Astrocyte (in vitro differentiated cells and primary cell): ENCODE measurements around the gene KSR2. TPM values are rescaled to one million over a fixed set of nuclear protein-coding genes. Genes with fewer than 3 reads are reported as not detected.

Source experiments
- DNase-seq: peaks from one replicate; pipeline ENCODE4 v3.0.0-alpha.2; 2010; ENCODE audit warnings: low read depth
- FAIRE-seq: peaks from 2 replicates; lab custom pipeline; 2011; peaks lifted over from hg19 to GRCh38; lab: Jason Lieb, UNC
- H2AFZ ChIP-seq: 2 replicates; pipeline ENCODE4 v1.6.0; 2012; ENCODE audit warnings: low read depth, low read length, inconsistent platforms
- H3K27ac ChIP-seq: 2 replicates; pipeline ENCODE4 v1.5.1; 2011; ENCODE audit warnings: low read depth, low read length, inconsistent platforms
- H3K27me3 ChIP-seq: 2 replicates; pipeline ENCODE4 v1.6.0; 2011; ENCODE audit warnings: low read length, inconsistent platforms; ENCODE audit not compliant: insufficient read depth
- H3K36me3 ChIP-seq: 2 replicates; pipeline ENCODE4 v1.5.1; 2011; ENCODE audit warnings: low read length, inconsistent platforms; ENCODE audit not compliant: insufficient read depth
- H3K4me1 ChIP-seq: 2 replicates; pipeline ENCODE4 v1.5.1; 2011; ENCODE audit warnings: low read length, inconsistent platforms; ENCODE audit not compliant: insufficient read depth
- H3K4me2 ChIP-seq: 2 replicates; pipeline ENCODE4 v1.6.0; 2012; ENCODE audit warnings: low read length, inconsistent platforms
- H3K4me3 ChIP-seq: 2 replicates; pipeline ENCODE4 v1.5.1; 2011; ENCODE audit warnings: low read depth, mild to moderate bottlenecking, low read length, inconsistent platforms; ENCODE audit not compliant: insufficient read depth
- H3K79me2 ChIP-seq: 2 replicates; pipeline ENCODE4 v1.6.0; 2012; ENCODE audit warnings: mild to moderate bottlenecking, low read length, inconsistent platforms; ENCODE audit not compliant: insufficient read depth
- H3K9ac ChIP-seq: 2 replicates; pipeline ENCODE4 v1.6.0; 2012; ENCODE audit warnings: mild to moderate bottlenecking, low read length, inconsistent platforms
- H3K9me3 ChIP-seq: 2 replicates; pipeline ENCODE4 v1.5.1; 2012; ENCODE audit warnings: low read depth, mild to moderate bottlenecking, low read length, inconsistent platforms; ENCODE audit not compliant: insufficient read depth
- H4K20me1 ChIP-seq: 2 replicates; pipeline ENCODE4 v1.6.0; 2012; ENCODE audit warnings: low read length, inconsistent platforms; ENCODE audit not compliant: insufficient read depth
- H3K27ac Mint-ChIP-seq: one replicate; pipeline ENCODE4 v1.8.0; 2021; ENCODE audit warnings: mild to moderate bottlenecking, mixed read lengths; ENCODE audit not compliant: unreplicated experiment
- H3K27me3 Mint-ChIP-seq: one replicate; pipeline ENCODE4 v1.8.0; 2021; ENCODE audit warnings: low read depth, mixed read lengths; ENCODE audit not compliant: unreplicated experiment
- H3K36me3 Mint-ChIP-seq: one replicate; pipeline ENCODE4 v1.8.0; 2021; ENCODE audit warnings: low read depth, mixed read lengths; ENCODE audit not compliant: unreplicated experiment
- H3K4me1 Mint-ChIP-seq: one replicate; pipeline ENCODE4 v1.8.0; 2021; ENCODE audit warnings: low read depth, mixed read lengths; ENCODE audit not compliant: unreplicated experiment
- H3K4me3 Mint-ChIP-seq: one replicate; pipeline ENCODE4 v1.8.0; 2021; ENCODE audit warnings: mild to moderate bottlenecking, moderate library complexity, mixed read lengths; ENCODE audit not compliant: unreplicated experiment
- H3K9me3 Mint-ChIP-seq: one replicate; pipeline ENCODE4 v1.8.0; 2021; ENCODE audit warnings: mild to moderate bottlenecking, mixed read lengths; ENCODE audit not compliant: unreplicated experiment
- CTCF ChIP-seq: IDR thresholded peaks from 2 replicates; pipeline ENCODE4 v1.5.1; 2011; ENCODE audit warnings: low read depth, mild to moderate bottlenecking, inconsistent platforms, low read length, moderate library complexity; ENCODE audit not compliant: insufficient read depth
- EZH2 ChIP-seq: IDR thresholded peaks from 2 replicates; pipeline ENCODE4 v1.6.1; 2012; ENCODE audit warnings: mild to moderate bottlenecking, low read length, inconsistent platforms; ENCODE audit not compliant: insufficient read depth
- total RNA-seq: library from RNA; stranded (reverse); gene quantifications from 2 replicates; pipeline ENCODE4 v1.2.1, GENCODE V29; 2021

Gene KSR2
- total RNA-seq, 1 donor from 2014 or later, result 0.98 TPM

DNA sequence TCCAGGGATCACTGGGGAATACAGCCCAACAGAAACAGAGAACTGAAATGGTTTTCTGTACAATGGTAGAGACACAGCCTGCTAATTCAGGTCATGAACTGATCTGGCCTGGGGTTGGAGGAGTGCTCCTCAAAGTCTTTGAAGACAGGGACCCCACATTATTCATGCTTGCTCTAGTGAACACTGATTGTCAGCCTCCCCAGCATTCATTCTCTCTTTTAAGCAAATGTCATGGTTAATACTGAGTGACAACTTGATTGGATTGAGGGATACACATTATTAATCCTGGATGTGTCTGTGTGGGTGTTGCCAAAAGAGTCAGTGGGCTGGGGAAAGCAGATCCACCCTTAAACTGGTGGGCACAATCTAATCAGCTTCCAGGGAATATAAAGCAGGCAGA, 319.0 kb downstream of the KSR2 start:
- H3K27ac Mint-ChIP-seq, result no peak overlapping the region
- no peaks in the 10 kb centered on the region for H3K79me2 ChIP-seq
- H3K4me3 Mint-ChIP-seq, result no peak overlapping the region
- H4K20me1 ChIP-seq, result no peaks in the 10 kb centered on the region
- H3K27me3 ChIP-seq, result no peaks in the 10 kb centered on the region
- H3K36me3 ChIP-seq, result no peaks in the 10 kb centered on the region
- H3K36me3 Mint-ChIP-seq, result no peaks in the 10 kb centered on the region
- DNase-seq, result no peak
- no peak overlapping the region for H3K9ac ChIP-seq
- H3K4me1 Mint-ChIP-seq, result no peaks in the 10 kb centered on the region
- TF ChIP-seq CTCF (no peak), EZH2 (no peak)
- no peak overlapping the region for H3K4me3 ChIP-seq
- no peaks in the 10 kb centered on the region for H3K4me1 ChIP-seq
- H3K4me2 ChIP-seq, result no peak overlapping the region
- H3K9me3 Mint-ChIP-seq, result peaks cover 8% of the 10 kb centered on the region
- no peak for FAIRE-seq
- peaks cover 2% of the 10 kb centered on the region for H3K27me3 Mint-ChIP-seq
- H3K27ac ChIP-seq, result no peak overlapping the region
- H3K9me3 ChIP-seq, result no peaks in the 10 kb centered on the region
- H2AFZ ChIP-seq, result no peak overlapping the region

DNA sequence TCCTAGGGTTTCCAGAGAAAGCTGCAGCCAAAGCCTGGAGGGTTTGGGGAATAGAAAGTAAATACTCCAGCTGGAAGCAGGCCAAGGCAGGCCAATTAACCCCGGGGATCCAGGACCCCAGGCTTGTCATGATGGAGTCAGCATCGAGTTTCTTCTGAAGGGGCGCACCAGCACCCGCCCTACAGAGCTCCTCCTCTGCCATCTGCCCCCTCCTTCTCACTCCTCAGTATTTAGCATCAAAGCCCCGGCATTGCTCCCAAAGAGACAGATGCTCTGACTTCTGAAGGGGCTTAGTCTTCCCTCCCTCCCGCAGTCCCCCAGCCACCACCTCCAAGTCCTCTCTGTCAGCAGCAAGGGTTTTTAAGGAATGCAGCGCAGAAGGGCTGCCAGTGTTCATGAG, 322.3 kb downstream of the KSR2 start:
- no peaks in the 10 kb centered on the region for H3K27me3 ChIP-seq
- Mint-ChIP-seq H3K9me3 (peaks cover 2% of the 10 kb centered on the region), H3K4me3 (no peak overlapping the region), H3K27ac (no peak overlapping the region), H3K36me3 (no peaks in the 10 kb centered on the region), H3K4me1 (no peaks in the 10 kb centered on the region), H3K27me3 (peaks cover 16% of the 10 kb centered on the region)
- H3K4me3 ChIP-seq, result no peak overlapping the region
- no peak for FAIRE-seq
- no peaks in the 10 kb centered on the region for H3K79me2 ChIP-seq
- H3K9me3 ChIP-seq, result no peaks in the 10 kb centered on the region
- DNase-seq, result no peak
- no peaks in the 10 kb centered on the region for H3K4me1 ChIP-seq
- H3K4me2 ChIP-seq, result no peak overlapping the region
- H3K36me3 ChIP-seq, result no peaks in the 10 kb centered on the region
- no peak overlapping the region for H3K27ac ChIP-seq
- no peak for TF ChIP-seq CTCF
- TF ChIP-seq EZH2, result no peak
- H2AFZ ChIP-seq, result no peak overlapping the region
- no peaks in the 10 kb centered on the region for H4K20me1 ChIP-seq
- H3K9ac ChIP-seq, result no peak overlapping the region

- Mint-ChIP-seq H3K27ac (no peak overlapping the region), H3K27me3 (peaks cover 19% of the 10 kb centered on the region), H3K4me1 (no peaks in the 10 kb centered on the region), H3K36me3 (no peaks in the 10 kb centered on the region), H3K4me3 (no peak overlapping the region), H3K9me3 (no peaks in the 10 kb centered on the region)
- DNase-seq, result no peak
- H3K9ac ChIP-seq, result no peak overlapping the region
- H3K36me3 ChIP-seq, result no peaks in the 10 kb centered on the region
- TF ChIP-seq EZH2, result no peak
- TF ChIP-seq CTCF, result no peak
- no peak for FAIRE-seq
- H3K4me2 ChIP-seq, result no peak overlapping the region
- H2AFZ ChIP-seq, result no peak overlapping the region
- no peaks in the 10 kb centered on the region for H3K79me2 ChIP-seq
- H3K4me1 ChIP-seq, result no peaks in the 10 kb centered on the region
- H3K4me3 ChIP-seq, result no peak overlapping the region
- no peaks in the 10 kb centered on the region for H4K20me1 ChIP-seq
- H3K27me3 ChIP-seq, result no peaks in the 10 kb centered on the region
- H3K9me3 ChIP-seq, result no peaks in the 10 kb centered on the region
- H3K27ac ChIP-seq, result no peak overlapping the region
Observed at GRCh38 chr12:117645473-117645872, 323.3 kb downstream of the KSR2 start.
